CMK (cell line): ENCODE results near the gene AKAP8L.
"Not testable (repeated sequence)": the region's sequence is repeated elsewhere in the genome, so short reads cannot be mapped to it uniquely, and the experiment has no call there.

Source experiments
- DNase-seq: peaks from one replicate; pipeline ENCODE4 v3.0.0-alpha.2; 2010; ENCODE audit warnings: low read depth

AKAP8L gene

GRCh38 chr19:15417699-15418098, 1.1 kb downstream of the AKAP8L start:
- DNase-seq, result no peak

- DNase-seq, result no peak
These were observed 6.0 kb downstream of the AKAP8L start for GRCh38 chr19:15412832-15413231.

GRCh38 chr19:15411351-15411750, 7.4 kb downstream of the AKAP8L start:
- not testable (repeated sequence) for DNase-seq

- no peak for DNase-seq
These were observed 14.0 kb downstream of the AKAP8L start for GRCh38 chr19:15404780-15405211.

GRCh38 chr19:15404097-15404779, 14.6 kb downstream of the AKAP8L start:
- no peak for DNase-seq

- no peak for DNase-seq
These were observed 15.6 kb downstream of the AKAP8L start for GRCh38 chr19:15403151-15403531.

GRCh38 chr19:15402411-15403150, 16.2 kb downstream of the AKAP8L start:
- no peak for DNase-seq

- no peak for DNase-seq
These were observed 17.4 kb downstream of the AKAP8L start for GRCh38 chr19:15401397-15401710.

- DNase-seq, result no peak
These were observed 18.0 kb downstream of the AKAP8L start for GRCh38 chr19:15400521-15401396.

GRCh38 chr19:15399635-15400034, 19.2 kb downstream of the AKAP8L start:
- no peak for DNase-seq

GRCh38 chr19:15399234-15399515, 19.6 kb downstream of the AKAP8L start:
- DNase-seq, result no peak

GRCh38 chr19:15398501-15399233, 20.1 kb downstream of the AKAP8L start:
- DNase-seq, result no peak

- DNase-seq, result no peak
These were observed 21.0 kb downstream of the AKAP8L start for GRCh38 chr19:15397782-15398181.

GRCh38 chr19:15397236-15397635, 21.6 kb downstream of the AKAP8L start:
- DNase-seq, result no peak

GRCh38 chr19:15396436-15396835, 22.4 kb downstream of the AKAP8L start:
- DNase-seq, result no peak

GRCh38 chr19:15395251-15395650, 23.5 kb downstream of the AKAP8L start:
- DNase-seq, result not testable (repeated sequence)

- DNase-seq, result no peak
These were observed 24.4 kb downstream of the AKAP8L start for GRCh38 chr19:15394426-15394825.

GRCh38 chr19:15393963-15394362, 24.8 kb downstream of the AKAP8L start:
- DNase-seq, result no peak

- no peak for DNase-seq
These were observed 28.0 kb downstream of the AKAP8L start for GRCh38 chr19:15390814-15391213.

- no peak for DNase-seq
These were observed 36.9 kb downstream of the AKAP8L start for GRCh38 chr19:15381864-15382263.

GRCh38 chr19:15381429-15381828, 37.4 kb downstream of the AKAP8L start:
- no peak for DNase-seq

GRCh38 chr19:15379999-15380647, 38.7 kb downstream of the AKAP8L start:
- DNase-seq, result peak; percentile 51
